Epithelial cell of proximal tubule (primary cell): ENCODE data around the gene AMOTL2. TPM values are rescaled to one million over a fixed set of nuclear protein-coding genes. Genes with fewer than 3 reads are reported as not detected.

Experiments used
- DNase-seq: peaks from one replicate; pipeline ENCODE4 v3.0.0-alpha.2; 2011; ENCODE audit warnings: low read depth
- H3K4me3 ChIP-seq: 2 replicates; pipeline ENCODE4 v1.5.1; 2011; ENCODE audit warnings: low read depth, mild to moderate bottlenecking, low read length
- total RNA-seq: library from RNA; depleted of rRNA; stranded (reverse); fragments of >200 nt; gene quantifications from 2 replicates; pipeline ENCODE4 v1.2.3, GENCODE V29; 2015
- TF ChIP-seq, protein P1 (sequence below): conservative IDR thresholded peaks from 2 replicates; pipeline ENCODE4 v1.5.1; 2012; ENCODE audit warnings: low read depth, mild to moderate bottlenecking, low read length

The AMOTL2 gene
- total RNA-seq, 1 donor from 2014 or later = 98.7 TPM

DNA sequence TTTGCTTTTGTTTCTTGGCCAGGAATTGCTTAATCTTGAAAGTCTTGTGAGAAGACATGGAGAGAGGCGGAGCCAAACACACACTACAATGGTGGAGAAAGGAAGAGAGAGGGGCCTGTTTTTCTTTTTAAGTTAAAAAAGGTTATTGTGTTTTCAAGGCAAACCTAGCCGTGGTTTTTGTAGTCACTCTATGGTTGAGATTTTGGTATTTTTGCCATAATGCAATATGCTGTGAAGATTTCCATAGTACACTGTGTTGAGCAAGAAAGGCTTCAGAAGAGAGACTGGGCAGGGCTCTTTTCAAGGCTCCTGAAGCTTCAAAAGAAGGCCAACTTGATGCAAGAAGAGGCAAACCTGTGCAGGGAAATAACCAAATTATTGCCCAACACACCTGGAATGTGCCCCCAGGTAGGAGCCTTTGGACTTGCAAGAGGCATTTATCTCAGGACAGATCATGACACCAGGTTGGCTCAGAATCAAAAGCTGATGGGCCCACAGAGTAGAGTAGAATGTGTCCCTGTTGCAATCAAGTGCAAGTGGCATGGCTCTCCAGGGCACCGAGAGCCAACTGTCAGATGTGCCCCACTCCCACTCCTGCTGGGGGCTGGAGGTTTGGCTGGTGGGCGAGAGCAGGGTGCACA, 22.1 kb downstream of the AMOTL2 start:
- TF ChIP-seq, protein P1, sequence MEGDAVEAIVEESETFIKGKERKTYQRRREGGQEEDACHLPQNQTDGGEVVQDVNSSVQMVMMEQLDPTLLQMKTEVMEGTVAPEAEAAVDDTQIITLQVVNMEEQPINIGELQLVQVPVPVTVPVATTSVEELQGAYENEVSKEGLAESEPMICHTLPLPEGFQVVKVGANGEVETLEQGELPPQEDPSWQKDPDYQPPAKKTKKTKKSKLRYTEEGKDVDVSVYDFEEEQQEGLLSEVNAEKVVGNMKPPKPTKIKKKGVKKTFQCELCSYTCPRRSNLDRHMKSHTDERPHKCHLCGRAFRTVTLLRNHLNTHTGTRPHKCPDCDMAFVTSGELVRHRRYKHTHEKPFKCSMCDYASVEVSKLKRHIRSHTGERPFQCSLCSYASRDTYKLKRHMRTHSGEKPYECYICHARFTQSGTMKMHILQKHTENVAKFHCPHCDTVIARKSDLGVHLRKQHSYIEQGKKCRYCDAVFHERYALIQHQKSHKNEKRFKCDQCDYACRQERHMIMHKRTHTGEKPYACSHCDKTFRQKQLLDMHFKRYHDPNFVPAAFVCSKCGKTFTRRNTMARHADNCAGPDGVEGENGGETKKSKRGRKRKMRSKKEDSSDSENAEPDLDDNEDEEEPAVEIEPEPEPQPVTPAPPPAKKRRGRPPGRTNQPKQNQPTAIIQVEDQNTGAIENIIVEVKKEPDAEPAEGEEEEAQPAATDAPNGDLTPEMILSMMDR = no peak
- no peak for DNase-seq
- no peak overlapping the region for H3K4me3 ChIP-seq

DNA sequence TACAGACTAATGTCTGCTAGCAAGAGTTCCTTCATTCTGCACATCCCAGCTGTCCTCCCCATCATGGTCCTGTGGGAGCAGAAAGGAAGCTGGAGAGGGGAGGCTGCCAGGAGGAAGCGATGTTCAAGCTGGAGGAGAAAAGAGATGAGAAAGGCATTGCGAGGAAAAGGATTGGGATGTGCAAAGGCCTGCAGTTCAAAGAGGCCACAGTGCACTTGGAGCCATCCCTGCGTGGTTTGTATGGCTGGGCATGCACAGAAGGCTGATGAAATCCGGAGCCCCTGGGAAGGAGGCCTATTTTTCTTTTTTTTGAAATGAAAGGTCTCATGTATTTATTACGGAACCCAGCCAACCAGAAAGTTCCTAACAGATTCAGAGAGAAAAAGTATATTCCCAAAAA, 22.8 kb downstream of the AMOTL2 start:
- no peak overlapping the region for H3K4me3 ChIP-seq
- TF ChIP-seq, protein P1 = no peak
- DNase-seq = no peak

DNA sequence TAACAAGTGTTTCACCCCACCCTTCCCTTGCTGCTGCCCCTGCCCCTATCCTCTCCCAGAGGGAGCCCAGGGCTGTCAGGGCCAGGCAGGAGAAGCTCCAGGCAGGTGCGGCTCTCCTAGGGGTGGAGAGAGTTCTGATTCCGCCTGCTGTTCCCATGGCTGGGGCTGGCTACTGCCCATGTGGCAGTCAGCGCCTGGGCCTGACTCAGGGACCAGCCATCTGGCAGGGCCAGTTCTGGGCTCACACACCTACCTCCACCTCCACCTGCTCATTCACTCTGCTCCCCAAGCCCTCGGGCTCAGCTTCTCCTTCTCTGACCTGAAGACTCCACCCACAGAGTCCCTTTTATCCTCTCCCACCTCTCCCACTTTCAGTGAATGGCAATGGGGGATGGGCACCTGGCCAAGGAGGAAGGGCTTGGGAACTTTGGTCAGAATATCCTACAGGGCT, 23.4 kb downstream of the AMOTL2 start:
- TF ChIP-seq, protein P1 = no peak
- no peak for DNase-seq
- no peak overlapping the region for H3K4me3 ChIP-seq

DNA sequence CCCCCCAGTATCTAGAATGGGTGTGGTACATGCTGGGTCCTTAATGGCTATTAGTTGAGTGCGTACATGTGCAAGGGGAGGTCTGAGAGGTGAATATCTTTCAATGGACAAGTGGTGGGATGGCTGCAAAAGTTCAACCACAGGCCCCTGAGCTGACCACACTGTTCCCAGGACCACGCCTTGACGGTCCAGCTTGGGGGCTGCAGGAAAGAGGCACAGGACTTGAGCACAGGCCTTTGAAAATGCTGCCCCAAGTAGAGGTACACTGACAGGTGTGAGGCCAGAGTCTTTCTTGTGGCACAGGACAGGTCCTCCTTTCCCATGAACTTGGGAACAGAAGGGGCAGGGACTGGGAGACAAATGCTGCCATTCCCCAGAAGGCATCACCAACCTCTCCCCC, 24.0 kb downstream of the AMOTL2 start:
- TF ChIP-seq, protein P1 = no peak

DNA sequence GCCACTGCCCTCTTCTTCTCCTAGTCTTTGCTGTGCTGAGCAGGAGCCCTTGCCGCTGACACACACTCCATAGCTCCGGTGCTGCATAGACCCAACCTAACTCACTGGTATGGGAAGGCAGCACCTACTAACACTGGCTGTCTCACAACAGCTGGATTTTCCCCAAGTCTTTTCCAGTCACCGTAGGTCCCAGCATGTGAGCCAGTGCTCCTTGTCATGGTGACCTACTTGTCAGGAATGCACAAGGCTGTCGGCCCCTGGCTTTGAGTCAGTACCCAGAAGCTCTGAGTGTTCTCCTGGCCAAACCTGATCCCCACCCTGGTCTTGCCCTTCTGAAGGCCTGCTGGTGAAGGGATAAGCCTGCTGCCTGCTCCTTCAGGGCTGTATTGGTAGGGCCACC, 25.7 kb downstream of the AMOTL2 start:
- TF ChIP-seq, protein P1 = no peak
- H3K4me3 ChIP-seq = no peak overlapping the region
- DNase-seq = no peak

More for the DNA sequence above, 24.0 kb downstream of the AMOTL2 start:
- H3K4me3 ChIP-seq = no peak overlapping the region
- no peak for DNase-seq

DNA sequence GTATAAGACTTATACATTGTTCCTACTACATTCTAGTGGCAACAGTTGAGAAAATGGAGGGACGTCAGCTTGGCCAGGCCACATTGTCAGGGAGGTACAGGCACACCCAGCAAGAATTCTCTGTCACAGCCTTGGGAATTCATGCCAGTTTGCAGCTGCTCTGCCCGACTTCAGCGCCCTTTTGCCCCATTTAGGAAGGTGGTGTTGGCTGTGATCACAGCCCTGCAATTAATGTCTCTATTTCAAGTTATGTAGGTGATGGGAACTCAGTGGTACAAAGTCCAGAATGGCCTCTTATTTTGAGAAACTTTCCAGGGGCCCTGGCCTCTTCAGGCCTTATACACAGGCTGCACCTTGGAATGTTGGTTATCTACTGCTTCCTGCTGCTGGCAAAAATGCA, 26.7 kb downstream of the AMOTL2 start:
- TF ChIP-seq, protein P1 = no peak
- DNase-seq = no peak
- H3K4me3 ChIP-seq = no peak overlapping the region

DNA sequence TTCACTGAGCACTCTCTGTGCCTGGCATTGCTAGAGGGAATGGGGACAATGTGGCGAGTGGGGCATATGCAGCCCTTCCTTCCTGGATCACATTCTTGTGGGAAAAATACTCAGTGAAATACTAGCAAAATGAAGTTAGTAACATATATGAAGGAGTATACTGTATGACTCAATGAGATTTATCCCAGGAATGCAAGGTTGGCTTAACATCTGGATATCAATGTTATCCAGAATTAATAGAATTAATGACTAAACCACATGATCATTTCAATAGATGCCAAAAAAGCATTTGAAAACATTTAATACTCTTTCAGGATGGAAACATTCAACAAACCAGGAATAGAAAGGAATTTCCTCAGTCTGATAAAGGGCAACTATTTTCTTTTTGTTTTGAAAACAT, 27.5 kb downstream of the AMOTL2 start:
- H3K4me3 ChIP-seq = no peak overlapping the region
- DNase-seq = no peak
- TF ChIP-seq, protein P1 = no peak
